Dermis microvascular lymphatic vessel endothelial cell (primary cell): ENCODE measurements around the gene ZNF408. TPM values are rescaled to one million over a fixed set of nuclear protein-coding genes. Genes with fewer than 3 reads are reported as not detected.
A peak's percentile ranks its signal among the peaks of the same experiment; 100 is the strongest.

Experiments used
- DNase-seq, 2 donors: peaks; one replicate each; pipeline versions ENCODE4 v3.0.0 to v3.0.0-alpha.2; 2010; ENCODE audit warnings: low read depth in 2 of 2
- total RNA-seq: library from RNA; depleted of rRNA; stranded (reverse); fragments of >200 nt; gene quantifications from 2 replicates; pipeline ENCODE4 v1.2.1, GENCODE V29; 2014

The ZNF408 gene
- total RNA-seq, 1 donor from 2014 or later: 2.8 TPM

DNA sequence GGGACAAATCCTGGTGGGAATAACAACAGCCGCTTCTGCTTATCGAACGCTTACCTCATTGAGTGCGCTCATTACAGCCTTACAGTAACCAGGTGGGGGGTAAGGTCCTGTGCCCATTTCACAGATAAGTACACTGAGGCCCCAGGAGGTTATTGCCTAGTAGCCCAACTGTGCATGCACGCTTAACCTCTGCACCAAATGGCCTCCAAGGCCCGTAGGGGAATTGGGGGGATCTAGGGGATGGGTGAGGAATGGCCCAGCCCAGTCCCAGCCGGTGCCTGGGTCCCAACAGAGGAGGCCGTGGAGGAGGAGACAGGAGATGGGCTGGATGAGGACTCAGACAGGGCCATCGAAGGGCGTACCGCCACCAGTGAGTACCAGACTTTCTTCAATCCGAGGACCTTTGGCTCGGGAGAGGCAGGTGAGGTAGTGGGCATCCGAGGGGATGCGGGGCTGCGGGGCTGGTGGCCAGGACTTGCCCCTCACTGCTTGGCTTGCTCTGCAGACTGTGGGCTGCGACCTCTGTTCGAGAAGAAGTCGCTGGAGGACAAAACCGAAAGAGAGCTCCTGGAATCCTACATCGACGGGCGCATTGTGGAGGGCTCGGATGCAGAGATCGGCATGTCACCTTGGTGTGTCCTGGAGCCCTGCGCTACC lies 25.5 kb downstream of the ZNF408 start:
- DNase-seq: no peak

GRCh38 chr11:46727952-46728658 lies 27.3 kb downstream of the ZNF408 start:
- no peak for DNase-seq

GRCh38 chr11:46728659-46729040 lies 27.8 kb downstream of the ZNF408 start:
- DNase-seq: no peak

GRCh38 chr11:46729110-46730027 lies 28.5 kb downstream of the ZNF408 start:
- no peak for DNase-seq

- DNase-seq: no peak
These were observed 30.7 kb downstream of the ZNF408 start for GRCh38 chr11:46731545-46731944.

GRCh38 chr11:46733234-46733633 lies 32.4 kb downstream of the ZNF408 start:
- DNase-seq: no peak

- no peak for DNase-seq
These were observed 35.3 kb downstream of the ZNF408 start for GRCh38 chr11:46736146-46736545.

DNA sequence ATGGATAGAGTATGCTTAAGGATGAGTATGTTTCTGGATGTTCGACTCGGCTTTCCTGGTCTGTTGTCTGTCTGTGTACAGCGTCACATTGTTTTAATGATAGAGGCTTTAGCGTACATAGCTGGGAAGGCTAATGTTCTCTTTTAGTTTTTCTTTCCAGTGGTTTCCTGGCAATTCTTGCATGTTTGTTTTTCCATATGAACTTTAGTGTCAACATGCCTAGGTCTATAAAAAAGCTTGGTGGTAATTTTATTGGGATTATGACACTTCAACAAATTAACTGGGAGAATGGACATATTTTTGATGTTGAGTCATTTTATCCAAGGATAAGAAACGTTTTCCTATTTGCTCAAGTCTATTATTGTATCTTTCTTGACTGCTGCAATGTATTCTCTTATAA lies 35.8 kb downstream of the ZNF408 start:
- DNase-seq: peak; percentile 53 to 78

- DNase-seq: no peak
These were observed 36.9 kb downstream of the ZNF408 start for GRCh38 chr11:46737699-46738098.

GRCh38 chr11:46738887-46739286 lies 38.1 kb downstream of the ZNF408 start:
- DNase-seq: no peak

DNA sequence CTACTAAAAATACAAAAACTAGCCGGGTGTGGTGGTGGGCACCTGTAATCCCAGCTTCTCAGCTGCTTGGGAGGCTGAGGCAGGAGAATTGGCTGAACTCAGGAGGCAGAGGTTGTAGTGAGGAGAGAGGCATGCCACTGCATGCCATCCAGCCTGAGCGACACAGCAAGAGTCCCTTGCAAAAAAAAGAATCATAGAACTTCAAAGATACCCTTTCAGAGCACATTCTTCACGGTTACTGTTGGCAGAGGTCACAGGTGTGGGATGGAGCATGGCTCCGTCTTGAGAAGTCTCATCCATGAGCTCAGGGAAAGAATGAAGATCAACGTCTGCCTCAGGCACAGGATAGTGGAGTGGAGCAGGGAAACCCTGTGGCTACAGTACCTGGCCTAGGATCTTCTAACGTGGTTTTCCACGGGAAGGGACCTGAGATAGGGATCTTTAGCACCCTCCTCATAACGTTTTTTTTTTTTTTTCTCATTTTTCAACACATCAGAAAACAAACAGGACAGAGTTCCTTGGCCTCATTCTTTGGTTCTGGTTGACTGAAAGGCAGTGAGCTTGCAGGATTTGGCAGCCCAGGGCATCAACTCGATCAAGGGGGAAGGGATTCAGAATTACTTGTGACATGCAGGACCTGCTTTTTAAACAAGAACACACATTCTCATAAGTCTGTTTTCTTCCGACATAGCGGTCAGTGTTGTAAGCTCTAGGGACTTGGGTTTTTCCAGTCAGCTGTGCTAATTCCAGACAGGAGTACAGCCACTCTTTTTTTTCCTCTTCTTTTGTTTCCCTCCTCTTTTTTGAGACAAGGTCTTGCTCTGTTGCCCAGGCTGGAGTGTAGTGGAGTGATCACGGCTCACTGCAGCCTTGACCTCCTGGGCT lies 41.0 kb downstream of the ZNF408 start:
- no peak for DNase-seq

DNA sequence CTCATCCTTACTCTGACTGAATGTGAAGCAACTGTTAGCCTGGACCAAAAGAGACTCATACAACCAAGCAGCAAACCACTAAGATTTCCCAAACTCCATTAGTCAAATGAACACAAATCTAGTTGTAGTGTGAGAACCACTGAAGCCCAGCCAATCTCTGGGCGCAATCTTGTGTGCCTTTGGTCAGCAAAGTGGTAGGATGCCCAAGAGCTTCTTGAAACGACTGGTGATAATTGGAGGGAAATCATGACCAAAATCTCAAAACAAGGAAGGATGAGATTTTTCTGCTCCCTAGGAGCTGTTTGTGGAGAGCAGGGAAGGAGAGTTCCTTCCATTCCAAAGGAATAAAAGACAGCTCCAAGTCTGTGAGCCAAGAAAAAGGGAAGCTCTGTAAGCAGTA lies 42.2 kb downstream of the ZNF408 start:
- no peak for DNase-seq

DNA sequence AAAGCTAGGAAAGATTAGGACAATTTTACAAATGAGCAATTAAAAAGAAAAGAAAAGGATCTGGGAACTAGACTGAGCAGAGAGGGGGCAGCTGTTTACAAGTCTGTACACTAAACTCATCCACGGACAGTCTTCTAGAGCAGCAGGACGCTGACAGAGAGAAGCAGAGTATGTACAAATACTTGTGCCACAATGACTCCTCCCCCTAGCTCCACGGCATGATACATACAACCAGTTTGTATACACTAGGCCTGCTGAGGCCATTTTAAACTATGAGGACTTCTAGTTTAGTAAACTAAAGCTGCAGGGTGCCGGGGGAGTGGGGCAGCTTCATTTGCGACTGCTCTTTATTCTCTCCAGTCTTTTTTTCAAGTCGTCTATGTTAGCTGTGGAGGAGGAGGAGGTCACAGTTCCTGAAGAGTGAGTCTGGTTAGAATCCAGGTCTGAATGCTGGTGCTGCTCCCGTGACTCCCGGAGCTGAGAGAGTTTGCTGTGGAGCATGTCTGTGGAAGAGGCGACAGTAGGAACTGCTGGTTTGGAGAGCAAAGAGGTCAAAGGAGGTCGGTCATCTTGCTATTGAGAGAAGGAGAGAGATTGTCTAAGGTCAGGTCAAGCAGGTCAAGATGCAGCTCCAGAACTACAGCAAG lies 43.0 kb downstream of the ZNF408 start:
- DNase-seq: no peak

GRCh38 chr11:46745328-46745727 lies 44.5 kb downstream of the ZNF408 start:
- DNase-seq: no peak

GRCh38 chr11:46745995-46746394 lies 45.2 kb downstream of the ZNF408 start:
- no peak for DNase-seq

GRCh38 chr11:46747150-46747549 lies 46.3 kb downstream of the ZNF408 start:
- DNase-seq: no peak

Other genes with a start within 250 kb of the ZNF408 start
- 13.5 and 16.3 TPM in 2 replicates for gene AMBRA1, start 107.0 kb upstream of the ZNF408 start, total RNA-seq
- 3.0 and 5.2 TPM in 2 replicates for gene HARBI1, start 83.8 kb upstream of the ZNF408 start, total RNA-seq
- 46.3 and 61.1 TPM in 2 replicates for gene ATG13, start 83.5 kb upstream of the ZNF408 start, total RNA-seq
- 20.4 and 32.5 TPM in 2 replicates for gene ARHGAP1, start 412 bp upstream of the ZNF408 start, total RNA-seq
- not detected in 2 replicates for gene F2, start 18.2 kb downstream of the ZNF408 start, total RNA-seq
- gene CKAP5, start 145.2 kb downstream of the ZNF408 start, total RNA-seq: 47.4 and 61.4 TPM in 2 replicates
- 0.76 and 0.77 TPM in 2 replicates for gene LRP4, start 217.5 kb downstream of the ZNF408 start, total RNA-seq
- gene CSTPP1, start 235.7 kb downstream of the ZNF408 start, total RNA-seq: 9.4 and 14.0 TPM in 2 replicates